GM12878 (cell line): Measurements from ENCODE around the gene CHFR. TPM values are rescaled to one million over a fixed set of nuclear protein-coding genes. Genes with fewer than 3 reads are reported as not detected.

Experiments used
- ATAC-seq: fragments of 200-7000 bp; cut with Tn5 transposase; 3 replicates; pipeline ENCODE4 v1.9.1; 2020; ENCODE audit warnings: mild to moderate bottlenecking, moderate library complexity
- BruUV-seq: library from RNA; stranded (reverse); fragments of 400-500 nt; replicated peaks from 2 replicates; lab custom pipeline; 2021; lab: Mats Ljungman, UMichigan
- CTCF ChIA-PET: fragments of 300-600 bp; sonication (Branson Sonifier 250); formaldehyde crosslinking; extraction: SDS; loops from one replicate; lab custom pipeline; 2021; ENCODE audit warnings: inconsistent platforms; lab: Yijun Ruan, JAX
- POLR2A ChIA-PET: fragments of 350-600 bp; formaldehyde crosslinking; extraction: SDS; loops from one replicate; lab custom pipeline; 2021; ENCODE audit warnings: inconsistent platforms; lab: Charles Lee
- RAD21 ChIA-PET: fragments of 300-600 bp; sonication (Branson Sonifier 250); formaldehyde crosslinking; loops from one replicate; lab custom pipeline; 2023; ENCODE audit warnings: antibody characterized with exemption; ENCODE audit not compliant: unreplicated experiment; lab: Charles Lee
- SMC1A ChIA-PET: fragments of 300-600 bp; sonication (Branson Sonifier 250); formaldehyde crosslinking; loops from one replicate; lab custom pipeline; 2023; ENCODE audit not compliant: unreplicated experiment, uncharacterized antibody; lab: Charles Lee
- DNase-seq: peaks from one replicate; pipeline ENCODE4 v3.0.0-alpha.2; 2011; ENCODE audit warnings: low read depth, low spot score
- FAIRE-seq: peaks from 3 replicates; lab custom pipeline; 2011; peaks lifted over from hg19 to GRCh38; lab: Jason Lieb, UNC
- H2AFZ ChIP-seq: 2 replicates; pipeline ENCODE4 v1.6.0; 2011; ENCODE audit warnings: low read depth, low read length, control low read depth; ENCODE audit not compliant: control insufficient read depth
- H3K27ac ChIP-seq: 2 replicates; pipeline ENCODE4 v1.5.1; 2011; ENCODE audit warnings: control low read depth; ENCODE audit not compliant: control insufficient read depth, insufficient read depth
- H3K27me3 ChIP-seq, 2 experiments: replicated peaks in 1 of 2; 2 replicates each; pipeline versions ENCODE4 v1.6.0 to v1.6.1; 2011; ENCODE audit warnings: low read length in 1 of 2; ENCODE audit not compliant: control insufficient read depth in 2 of 2, insufficient read depth in 2 of 2
- H3K36me3 ChIP-seq, 2 experiments: 2 replicates each; pipeline ENCODE4 v1.5.1; 2011; ENCODE audit warnings: low read length in 1 of 2; ENCODE audit not compliant: control insufficient read depth in 2 of 2, insufficient read depth in 2 of 2
- H3K4me1 ChIP-seq: 2 replicates; pipeline ENCODE4 v1.6.1; 2011; ENCODE audit warnings: mild to moderate bottlenecking, low read length, moderate library complexity, mixed read lengths; ENCODE audit not compliant: control insufficient read depth, insufficient read depth
- H3K4me2 ChIP-seq: 2 replicates; pipeline ENCODE4 v1.6.0; 2011; ENCODE audit warnings: control low read depth; ENCODE audit not compliant: control insufficient read depth, insufficient read depth
- H3K4me3 ChIP-seq: fragments of 200-600 bp; sonication (generic); 2 replicates; pipeline ENCODE4 v1.5.1; 2016
- H3K79me2 ChIP-seq: 2 replicates; pipeline ENCODE4 v1.6.0; 2011; ENCODE audit warnings: low read length; ENCODE audit not compliant: control insufficient read depth, insufficient read depth
- H3K9ac ChIP-seq: 2 replicates; pipeline ENCODE4 v1.8.0; 2011; ENCODE audit warnings: low read length, control low read depth, mixed read lengths; ENCODE audit not compliant: control insufficient read depth, insufficient read depth
- H3K9me3 ChIP-seq: replicated peaks from 3 replicates; pipeline ENCODE4 v1.5.1; 2011; ENCODE audit warnings: mild to moderate bottlenecking, low read length; ENCODE audit not compliant: control insufficient read depth, insufficient read depth
- H4K20me1 ChIP-seq: 2 replicates; pipeline ENCODE4 v1.6.0; 2011; ENCODE audit not compliant: control insufficient read depth, insufficient read depth
- EGR1 ChIP-seq, 2 experiments: IDR thresholded peaks; 1 replicate in 1 of 2; 2 replicates in 1 of 2; pipeline ENCODE4 v1.6.1; 2011 to 2012; ENCODE audit warnings: low read depth in 2 of 2, low read length in 2 of 2, borderline replicate concordance in 1 of 2, mild to moderate bottlenecking in 1 of 2, moderate library complexity in 1 of 2
- ETV6 ChIP-seq, 2 experiments: fragments of 450-650 bp in 1 of 2; IDR thresholded peaks in 1 of 2; conservative IDR thresholded peaks in 1 of 2; 2 replicates each; pipeline ENCODE4 v1.6.1; 2014; ENCODE audit warnings: antibody characterized with exemption in 1 of 2, borderline replicate concordance in 1 of 2, low read depth in 1 of 2, mild to moderate bottlenecking in 1 of 2, moderate library complexity in 1 of 2
- IRF3 ChIP-seq: fragments of 450-650 bp; IDR thresholded peaks from 2 replicates; pipeline ENCODE4 v1.6.1; 2014; ENCODE audit warnings: mild to moderate bottlenecking
- JUNB ChIP-seq: IDR thresholded peaks from 2 replicates; pipeline ENCODE4 v1.6.1; 2016; ENCODE audit warnings: antibody characterized with exemption, mild to moderate bottlenecking
- MTA2 ChIP-seq: fragments of 450-650 bp; IDR thresholded peaks from 2 replicates; pipeline ENCODE4 v1.6.1; 2016; ENCODE audit warnings: low read depth, mild to moderate bottlenecking, moderate library complexity
- NFIC ChIP-seq: IDR thresholded peaks from 2 replicates; pipeline ENCODE4 v1.6.1; 2012; ENCODE audit warnings: low read depth, mild to moderate bottlenecking, inconsistent platforms, low read length, moderate library complexity
- PML ChIP-seq: IDR thresholded peaks from 2 replicates; pipeline ENCODE4 v1.6.1; 2012; ENCODE audit warnings: low read length, inconsistent platforms
- POLR2A ChIP-seq: IDR thresholded peaks from 2 replicates; pipeline ENCODE4 v1.6.1; 2011; ENCODE audit warnings: low read depth, mild to moderate bottlenecking, low read length
- RCOR1 ChIP-seq: conservative IDR thresholded peaks from 2 replicates; pipeline ENCODE4 v1.6.1; 2012; ENCODE audit warnings: low read depth, low read length, improper control_type of control experiment
- SUPT20H ChIP-seq: IDR thresholded peaks from 2 replicates; pipeline ENCODE4 v1.6.1; 2011; ENCODE audit warnings: low read depth, mild to moderate bottlenecking, low read length, moderate library complexity, borderline replicate concordance; ENCODE audit not compliant: control insufficient read depth
- TCF7 ChIP-seq: IDR thresholded peaks from 2 replicates; pipeline ENCODE4 v1.6.1; 2014; ENCODE audit warnings: antibody characterized with exemption, borderline replicate concordance
- ZNF217 ChIP-seq: fragments of 450-650 bp; IDR thresholded peaks from 2 replicates; pipeline ENCODE4 v1.6.1; 2017; ENCODE audit warnings: antibody characterized with exemption, mild to moderate bottlenecking
- WGBS: methylation state at CpG from one replicate; pipeline ENCODE4 v1.1.6; 2016; ENCODE audit warnings: low lambda C conversion rate; ENCODE audit not compliant: insufficient replicate concordance, insufficient coverage; ENCODE audit errors: missing lambda C conversion rate; 5-methylcytosine and 5-hydroxymethylcytosine counted together
- in situ Hi-C: fragments of 300-500 bp; cut with MboI; formaldehyde crosslinking; loops from 9 replicates; pipeline ENCODE4 v1.14.3; 2018; ENCODE audit warnings: mixed read lengths
- intact Hi-C: fragments of 100-400 bp; cut with micrococcal nuclease; formaldehyde crosslinking; loops from one replicate; pipeline ENCODE4 v1.14.2; 2022; ENCODE audit not compliant: unreplicated experiment
- polyA plus RNA-seq, 11 experiments: library from polyadenylated mRNA; depleted of rRNA in 4 of 11; unstranded in 6 of 11; stranded (reverse) in 5 of 11; fragments of >200 nt; fragmentation: Nextera tagmentation in 4 of 11; fragmentation: Illumina TruSeq in 1 of 11; extraction: Ambion mirVana in 4 of 11; extraction: Trizol in 1 of 11; gene quantifications; 1 replicate in 1 of 11; 2 replicates in 10 of 11; pipeline versions ENCODE4 v1.2.1 to v1.2.3, GENCODE V29; 2011 to 2016; ENCODE audit warnings: inconsistent platforms in 2 of 11, missing spikeins in 2 of 11, low read depth in 1 of 11
- total RNA-seq, 4 experiments: library from RNA; depleted of rRNA in 3 of 4; stranded (reverse); fragments of >200 nt in 3 of 4; fragmentation: Illumina TruSeq in 1 of 4; extraction: Trizol in 1 of 4; gene quantifications; 2 replicates each; pipeline versions ENCODE4 v1.2.1 to v1.2.3, GENCODE V29; 2013 to 2021
- TF ChIP-seq, protein P1 (sequence below): IDR thresholded peaks from 2 replicates; pipeline ENCODE4 v1.6.1; 2012; ENCODE audit warnings: low read length, inconsistent platforms
- TF ChIP-seq, protein P2 (sequence below): fragments of 450-650 bp; IDR thresholded peaks from 2 replicates; pipeline ENCODE4 v1.6.1; 2018; ENCODE audit warnings: mild to moderate bottlenecking, low read depth, moderate library complexity; ENCODE audit not compliant: partially characterized antibody
- TF ChIP-seq, protein P3 (sequence below): fragments of 150-350 bp; IDR thresholded peaks from 2 replicates; pipeline ENCODE4 v1.6.1; 2014; ENCODE audit warnings: mild to moderate bottlenecking, low read depth, low read length

Gene CHFR
- total and polyA plus RNA-seq, 10 of the 15 experiments (the other 5 are each of a cell fraction or from before 2014, with no cell fraction given), result 1.1 to 49.4 (median 34.4) TPM

DNA sequence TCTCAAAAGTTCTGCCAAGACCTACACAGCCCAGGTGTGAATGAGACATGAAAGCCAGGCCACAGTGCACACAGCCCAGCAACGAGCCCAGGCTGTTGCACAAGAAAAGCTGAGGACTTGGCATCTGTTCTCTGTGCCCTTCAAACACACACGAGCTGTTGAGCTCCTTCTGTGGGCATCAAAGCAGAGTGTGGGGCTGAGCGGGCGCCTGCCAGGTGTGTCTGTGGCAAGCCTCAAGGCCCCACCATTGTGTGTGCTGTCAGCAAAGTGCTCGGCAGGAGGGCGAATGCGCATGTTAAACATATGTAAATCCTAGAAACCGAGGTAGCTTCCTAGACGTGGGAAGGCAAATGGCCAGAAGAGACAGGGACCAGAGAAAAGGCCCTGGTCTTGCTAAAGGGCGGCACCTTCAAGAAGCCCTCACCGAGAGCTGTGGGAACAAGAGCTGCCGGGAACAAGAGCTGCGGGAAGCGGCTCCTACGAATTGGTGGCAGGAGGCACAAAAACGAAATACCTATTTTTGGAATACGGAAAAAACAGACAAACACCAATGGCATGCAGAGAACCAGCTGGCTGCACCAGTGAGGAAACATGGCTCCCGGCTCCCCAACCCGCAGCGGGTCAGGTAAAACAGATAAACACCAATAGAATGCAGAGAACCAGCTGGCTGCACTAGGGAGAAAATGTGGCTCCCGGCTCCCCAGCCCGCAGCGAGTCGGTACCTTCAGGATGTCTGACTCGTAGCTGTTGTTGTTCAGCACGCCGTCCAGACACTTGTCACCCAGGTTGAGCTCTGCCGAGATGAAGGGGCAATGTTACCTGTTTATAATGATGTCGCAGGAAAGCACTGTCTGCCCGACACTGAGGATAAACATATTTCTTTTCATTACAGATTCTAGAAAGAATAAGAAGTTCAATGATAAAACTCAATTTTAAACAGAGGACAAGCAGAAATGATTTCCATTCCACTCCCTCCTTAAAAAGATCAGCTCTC, 39.7 kb downstream of the CHFR start:
- no peak overlapping the region for H3K9ac ChIP-seq
- POLR2A ChIA-PET, result no interaction called here
- no peaks in the 10 kb centered on the region for H3K4me1 ChIP-seq
- no peak for ATAC-seq
- RAD21 ChIA-PET, result no interaction called here
- H3K4me3 ChIP-seq, result no peak overlapping the region
- no peak for DNase-seq
- SMC1A ChIA-PET, result no interaction called here
- FAIRE-seq, result no peak
- 89% methylated on average over 30 of the region's 30 CpGs for WGBS
- H4K20me1 ChIP-seq, result no peaks in the 10 kb centered on the region
- H3K79me2 ChIP-seq, result no peaks in the 10 kb centered on the region
- no peak overlapping the region for H3K4me2 ChIP-seq
- peaks cover 10 to 21% of the 10 kb centered on the region in 2 experiments for H3K36me3 ChIP-seq
- H2AFZ ChIP-seq, result no peak overlapping the region
- no peak overlapping the region for H3K27ac ChIP-seq
- in situ Hi-C loops, result no loop called here
- BruUV-seq, result no TSS peak
- H3K9me3 ChIP-seq, result no peaks in the 10 kb centered on the region
- CTCF ChIA-PET, result interaction anchor here (0.6 kb wide), 1 partner anchor 248 kb away, joined by 3 read pairs; no protein-coding TSS in a partner anchor
- intact Hi-C loops, result no loop called here
- no peaks in the 10 kb centered on the region for H3K27me3 ChIP-seq
- TF ChIP-seq EGR1 (IDR thresholded peaks at IDR 0.05; ENCODE audit: borderline replicate concordance in 1 of 2, low read depth in 2 of 2, low read length in 2 of 2) (no peak), JUNB (no peak), PML (no peak), ETV6 (conservative IDR thresholded peaks at IDR 0.05 in 1 of 2, IDR thresholded peaks at IDR 0.05 in 1 of 2; ENCODE audit: borderline replicate concordance in 1 of 2, low read depth in 1 of 2) (no peak), TCF7 (no peak), IRF3 (no peak), NFIC (no peak), ZNF217 (no peak), RCOR1 (no peak), MTA2 (no peak), POLR2A (no peak), SUPT20H (no peak)
- TF ChIP-seq, protein P1, sequence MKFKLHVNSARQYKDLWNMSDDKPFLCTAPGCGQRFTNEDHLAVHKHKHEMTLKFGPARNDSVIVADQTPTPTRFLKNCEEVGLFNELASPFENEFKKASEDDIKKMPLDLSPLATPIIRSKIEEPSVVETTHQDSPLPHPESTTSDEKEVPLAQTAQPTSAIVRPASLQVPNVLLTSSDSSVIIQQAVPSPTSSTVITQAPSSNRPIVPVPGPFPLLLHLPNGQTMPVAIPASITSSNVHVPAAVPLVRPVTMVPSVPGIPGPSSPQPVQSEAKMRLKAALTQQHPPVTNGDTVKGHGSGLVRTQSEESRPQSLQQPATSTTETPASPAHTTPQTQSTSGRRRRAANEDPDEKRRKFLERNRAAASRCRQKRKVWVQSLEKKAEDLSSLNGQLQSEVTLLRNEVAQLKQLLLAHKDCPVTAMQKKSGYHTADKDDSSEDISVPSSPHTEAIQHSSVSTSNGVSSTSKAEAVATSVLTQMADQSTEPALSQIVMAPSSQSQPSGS, result no peak
- TF ChIP-seq, protein P2, sequence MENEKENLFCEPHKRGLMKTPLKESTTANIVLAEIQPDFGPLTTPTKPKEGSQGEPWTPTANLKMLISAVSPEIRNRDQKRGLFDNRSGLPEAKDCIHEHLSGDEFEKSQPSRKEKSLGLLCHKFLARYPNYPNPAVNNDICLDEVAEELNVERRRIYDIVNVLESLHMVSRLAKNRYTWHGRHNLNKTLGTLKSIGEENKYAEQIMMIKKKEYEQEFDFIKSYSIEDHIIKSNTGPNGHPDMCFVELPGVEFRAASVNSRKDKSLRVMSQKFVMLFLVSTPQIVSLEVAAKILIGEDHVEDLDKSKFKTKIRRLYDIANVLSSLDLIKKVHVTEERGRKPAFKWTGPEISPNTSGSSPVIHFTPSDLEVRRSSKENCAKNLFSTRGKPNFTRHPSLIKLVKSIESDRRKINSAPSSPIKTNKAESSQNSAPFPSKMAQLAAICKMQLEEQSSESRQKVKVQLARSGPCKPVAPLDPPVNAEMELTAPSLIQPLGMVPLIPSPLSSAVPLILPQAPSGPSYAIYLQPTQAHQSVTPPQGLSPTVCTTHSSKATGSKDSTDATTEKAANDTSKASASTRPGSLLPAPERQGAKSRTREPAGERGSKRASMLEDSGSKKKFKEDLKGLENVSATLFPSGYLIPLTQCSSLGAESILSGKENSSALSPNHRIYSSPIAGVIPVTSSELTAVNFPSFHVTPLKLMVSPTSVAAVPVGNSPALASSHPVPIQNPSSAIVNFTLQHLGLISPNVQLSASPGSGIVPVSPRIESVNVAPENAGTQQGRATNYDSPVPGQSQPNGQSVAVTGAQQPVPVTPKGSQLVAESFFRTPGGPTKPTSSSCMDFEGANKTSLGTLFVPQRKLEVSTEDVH, result no peak
- TF ChIP-seq, protein P3, sequence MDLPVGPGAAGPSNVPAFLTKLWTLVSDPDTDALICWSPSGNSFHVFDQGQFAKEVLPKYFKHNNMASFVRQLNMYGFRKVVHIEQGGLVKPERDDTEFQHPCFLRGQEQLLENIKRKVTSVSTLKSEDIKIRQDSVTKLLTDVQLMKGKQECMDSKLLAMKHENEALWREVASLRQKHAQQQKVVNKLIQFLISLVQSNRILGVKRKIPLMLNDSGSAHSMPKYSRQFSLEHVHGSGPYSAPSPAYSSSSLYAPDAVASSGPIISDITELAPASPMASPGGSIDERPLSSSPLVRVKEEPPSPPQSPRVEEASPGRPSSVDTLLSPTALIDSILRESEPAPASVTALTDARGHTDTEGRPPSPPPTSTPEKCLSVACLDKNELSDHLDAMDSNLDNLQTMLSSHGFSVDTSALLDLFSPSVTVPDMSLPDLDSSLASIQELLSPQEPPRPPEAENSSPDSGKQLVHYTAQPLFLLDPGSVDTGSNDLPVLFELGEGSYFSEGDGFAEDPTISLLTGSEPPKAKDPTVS, result no peak
